Smooth muscle cell (in vitro differentiated cells): ENCODE data around the gene HSPH1. TPM values are rescaled to one million over a fixed set of nuclear protein-coding genes. Genes with fewer than 3 reads are reported as not detected.

Experiments
- DNase-seq: peaks from one replicate; lab custom pipeline; 2025; ENCODE audit not compliant: unreplicated experiment; lab: John Stamatoyannopoulos, UW
- H2AFZ ChIP-seq: fragments of 200-600 bp; sonication (generic); 2 replicates; pipeline ENCODE4 v1.6.0; 2016; ENCODE audit warnings: antibody characterized with exemption, low read depth, mild to moderate bottlenecking
- H3F3A ChIP-seq: fragments of 200-600 bp; sonication (generic); 2 replicates; pipeline ENCODE4 v1.6.0; 2017; ENCODE audit warnings: antibody characterized with exemption, low read depth
- H3K27ac ChIP-seq: fragments of 200-600 bp; sonication (generic); 2 replicates; pipeline ENCODE4 v1.5.1; 2016; ENCODE audit warnings: low read depth, mild to moderate bottlenecking
- H3K27me3 ChIP-seq: fragments of 200-600 bp; sonication (generic); 2 replicates; pipeline ENCODE4 v1.6.1; 2016; ENCODE audit warnings: low read depth, mild to moderate bottlenecking
- H3K36me3 ChIP-seq: fragments of 200-600 bp; sonication (generic); 2 replicates; pipeline ENCODE4 v1.5.1; 2016; ENCODE audit warnings: low read depth
- H3K4me1 ChIP-seq: fragments of 200-600 bp; sonication (generic); 2 replicates; pipeline ENCODE4 v1.5.1; 2016; ENCODE audit warnings: low read depth
- H3K4me2 ChIP-seq: fragments of 200-600 bp; sonication (generic); 2 replicates; pipeline ENCODE4 v1.6.0; 2016; ENCODE audit warnings: mild to moderate bottlenecking
- H3K4me3 ChIP-seq: fragments of 200-600 bp; sonication (generic); 2 replicates; pipeline ENCODE4 v1.5.1; 2016; ENCODE audit warnings: mild to moderate bottlenecking
- H3K79me2 ChIP-seq: fragments of 200-600 bp; sonication (generic); 2 replicates; pipeline ENCODE4 v1.6.0; 2016; ENCODE audit warnings: low read depth, mild to moderate bottlenecking
- H3K9ac ChIP-seq: fragments of 200-600 bp; sonication (generic); 2 replicates; pipeline ENCODE4 v1.6.0; 2016; ENCODE audit warnings: low read depth
- H3K9me3 ChIP-seq: fragments of 200-600 bp; sonication (generic); replicated peaks from 2 replicates; pipeline ENCODE4 v1.5.1; 2016; ENCODE audit warnings: low read depth
- H4K20me1 ChIP-seq: fragments of 200-600 bp; sonication (generic); 2 replicates; pipeline ENCODE4 v1.6.0; 2016; ENCODE audit warnings: low read depth
- WGBS: methylation state at CpG from one replicate; pipeline ENCODE4 v1.1.7; 2016; ENCODE audit warnings: low lambda C conversion rate; 5-methylcytosine and 5-hydroxymethylcytosine counted together
- polyA plus RNA-seq: library from polyadenylated mRNA; unstranded; fragments of >200 nt; fragmentation: Nextera tagmentation; extraction: Ambion mirVana; gene quantifications from 2 replicates; pipeline ENCODE4 v1.2.1, GENCODE V29; 2016
- total RNA-seq: library from RNA; depleted of rRNA; stranded (reverse); fragments of >200 nt; gene quantifications from 2 replicates; pipeline ENCODE4 v1.2.3, GENCODE V29; 2014
- TF ChIP-seq, protein P1 (sequence below): fragments of 200-600 bp; sonication (generic); IDR thresholded peaks from 2 replicates; pipeline ENCODE4 v1.5.1; 2017; ENCODE audit warnings: borderline replicate concordance, mild to moderate bottlenecking, antibody characterized with exemption; ENCODE audit not compliant: insufficient read depth, poor library complexity, severe bottlenecking

Gene HSPH1
- total and polyA plus RNA-seq, 2 experiments from 2014 or later = 39.2 to 81.4 TPM

DNA sequence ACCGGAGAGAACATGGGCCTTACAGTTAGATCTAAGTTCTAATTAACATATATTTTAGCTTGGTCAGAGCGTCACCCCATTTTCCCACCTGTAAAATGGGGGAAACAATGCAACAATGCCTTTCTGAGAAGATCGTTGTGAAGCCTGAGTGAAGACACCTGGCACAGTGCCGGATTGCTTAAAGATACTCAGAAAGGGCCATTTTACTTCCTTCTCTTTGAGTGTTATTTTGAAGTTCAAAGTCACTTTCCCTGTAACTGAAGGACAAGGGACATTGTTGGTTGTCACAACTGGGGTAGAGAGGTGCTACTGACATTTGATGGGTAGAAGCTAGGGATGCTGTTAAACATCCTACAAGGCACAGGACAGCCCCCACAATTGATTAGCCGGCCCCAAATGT lies 28.1 kb downstream of the HSPH1 start:
- H3F3A ChIP-seq = no peaks in the 10 kb centered on the region
- TF ChIP-seq, protein P1, sequence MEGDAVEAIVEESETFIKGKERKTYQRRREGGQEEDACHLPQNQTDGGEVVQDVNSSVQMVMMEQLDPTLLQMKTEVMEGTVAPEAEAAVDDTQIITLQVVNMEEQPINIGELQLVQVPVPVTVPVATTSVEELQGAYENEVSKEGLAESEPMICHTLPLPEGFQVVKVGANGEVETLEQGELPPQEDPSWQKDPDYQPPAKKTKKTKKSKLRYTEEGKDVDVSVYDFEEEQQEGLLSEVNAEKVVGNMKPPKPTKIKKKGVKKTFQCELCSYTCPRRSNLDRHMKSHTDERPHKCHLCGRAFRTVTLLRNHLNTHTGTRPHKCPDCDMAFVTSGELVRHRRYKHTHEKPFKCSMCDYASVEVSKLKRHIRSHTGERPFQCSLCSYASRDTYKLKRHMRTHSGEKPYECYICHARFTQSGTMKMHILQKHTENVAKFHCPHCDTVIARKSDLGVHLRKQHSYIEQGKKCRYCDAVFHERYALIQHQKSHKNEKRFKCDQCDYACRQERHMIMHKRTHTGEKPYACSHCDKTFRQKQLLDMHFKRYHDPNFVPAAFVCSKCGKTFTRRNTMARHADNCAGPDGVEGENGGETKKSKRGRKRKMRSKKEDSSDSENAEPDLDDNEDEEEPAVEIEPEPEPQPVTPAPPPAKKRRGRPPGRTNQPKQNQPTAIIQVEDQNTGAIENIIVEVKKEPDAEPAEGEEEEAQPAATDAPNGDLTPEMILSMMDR = no peak
- H3K79me2 ChIP-seq = no peaks in the 10 kb centered on the region

DNA sequence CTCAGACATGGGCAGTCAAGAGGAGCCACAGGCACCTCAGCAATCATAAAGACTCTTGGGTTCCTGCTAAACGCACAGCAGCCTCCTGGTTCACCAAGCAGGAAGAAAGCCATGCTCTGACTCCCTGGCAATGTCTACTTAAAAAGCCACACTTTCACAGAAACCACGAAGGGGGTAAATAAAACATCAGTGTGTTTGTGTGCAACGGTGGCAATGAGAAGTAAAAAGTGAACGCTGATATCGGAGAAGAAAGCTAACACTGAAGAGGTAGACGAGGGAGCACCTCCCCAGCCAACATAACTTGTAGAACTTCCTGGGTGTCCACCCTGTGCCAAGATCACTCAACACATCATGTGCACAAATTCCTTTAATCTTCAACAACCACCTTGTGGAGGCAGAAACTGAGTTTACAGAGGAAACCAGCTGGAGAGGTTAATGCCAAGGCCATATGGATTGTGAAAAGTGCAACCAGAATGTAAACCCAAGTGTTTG lies 30.2 kb downstream of the HSPH1 start:
- WGBS = 95% methylated on average over 6 of the region's 6 CpGs
- DNase-seq = no peak

More for the DNA sequence above, 28.1 kb downstream of the HSPH1 start:
- Histone ChIP-seq H3K9ac (no peak overlapping the region), H4K20me1 (peaks cover 4% of the 10 kb centered on the region), H3K4me1 (no peaks in the 10 kb centered on the region), H3K4me2 (no peak overlapping the region), H3K36me3 (peaks cover 23% of the 10 kb centered on the region), H3K9me3 (no peaks in the 10 kb centered on the region), H2AFZ (no peak overlapping the region), H3K27ac (no peak overlapping the region), H3K4me3 (no peak overlapping the region), H3K27me3 (no peaks in the 10 kb centered on the region)
- DNase-seq = no peak
- WGBS = 96% methylated on average over 5 of the region's 5 CpGs

DNA sequence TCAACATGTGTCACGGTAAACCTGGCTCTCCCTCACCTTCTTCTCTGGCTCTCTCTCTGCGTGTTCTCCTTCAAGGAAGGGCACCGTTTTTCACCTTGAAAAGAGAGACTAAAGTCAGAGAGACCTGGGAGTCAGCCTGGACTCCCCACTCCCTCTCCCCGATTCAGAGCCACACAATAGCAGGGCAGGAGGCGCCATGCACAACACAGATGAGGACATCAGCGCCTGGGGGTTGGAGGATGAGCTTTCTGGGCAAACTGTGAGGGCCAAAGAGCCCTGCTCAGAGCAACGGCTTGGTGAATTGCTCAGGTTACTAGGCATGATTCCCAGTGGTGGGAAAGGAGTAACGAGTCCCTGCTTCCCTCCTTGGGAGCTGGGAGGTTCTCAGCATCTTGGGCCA lies 32.3 kb downstream of the HSPH1 start:
- Histone ChIP-seq H2AFZ (no peak overlapping the region), H3K9me3 (no peaks in the 10 kb centered on the region), H3K9ac (no peak overlapping the region), H3K27me3 (no peaks in the 10 kb centered on the region), H4K20me1 (no peaks in the 10 kb centered on the region), H3F3A (no peaks in the 10 kb centered on the region), H3K4me1 (no peaks in the 10 kb centered on the region), H3K79me2 (no peaks in the 10 kb centered on the region), H3K4me3 (no peak overlapping the region), H3K4me2 (no peak overlapping the region), H3K27ac (no peak overlapping the region), H3K36me3 (no peaks in the 10 kb centered on the region)
- TF ChIP-seq, protein P1 = no peak
- DNase-seq = no peak
- 80% methylated on average over 8 of the region's 8 CpGs for WGBS

More for the DNA sequence above, 30.2 kb downstream of the HSPH1 start:
- Histone ChIP-seq H3K27ac (no peak overlapping the region), H3K9ac (no peak overlapping the region), H3K4me3 (no peak overlapping the region), H3K4me1 (no peaks in the 10 kb centered on the region), H2AFZ (no peak overlapping the region), H3K36me3 (peaks cover 2% of the 10 kb centered on the region), H3K4me2 (no peak overlapping the region), H3F3A (no peaks in the 10 kb centered on the region), H3K79me2 (no peaks in the 10 kb centered on the region), H3K27me3 (no peaks in the 10 kb centered on the region), H3K9me3 (no peaks in the 10 kb centered on the region), H4K20me1 (no peaks in the 10 kb centered on the region)
- TF ChIP-seq, protein P1 = no peak

DNA sequence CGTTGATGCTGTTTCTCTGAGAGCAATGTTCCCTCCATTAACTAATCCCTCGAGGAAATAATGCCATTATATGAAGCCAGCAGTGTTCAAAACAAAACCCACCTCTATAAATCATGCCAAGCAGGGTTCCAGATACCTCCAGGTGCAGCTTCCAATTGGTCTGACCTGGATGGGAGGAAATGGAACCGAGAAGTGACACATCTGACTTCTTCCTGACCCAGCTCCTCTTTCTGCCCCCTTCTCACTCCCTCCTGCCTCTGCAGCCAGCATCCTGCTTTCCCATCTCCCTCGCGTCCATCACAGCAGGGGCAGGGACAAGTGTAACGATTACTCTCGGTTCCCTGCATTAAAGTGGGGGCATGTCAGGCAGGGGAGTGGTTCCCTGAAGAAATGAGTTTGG lies 37.5 kb downstream of the HSPH1 start:
- H3K79me2 ChIP-seq = no peaks in the 10 kb centered on the region
- H3K27ac ChIP-seq = no peak overlapping the region
- H4K20me1 ChIP-seq = no peaks in the 10 kb centered on the region
- H3K9ac ChIP-seq = no peak overlapping the region
- 60% methylated on average over 7 of the region's 7 CpGs for WGBS
- DNase-seq = no peak
- H3K9me3 ChIP-seq = no peaks in the 10 kb centered on the region
- H3K4me1 ChIP-seq = no peaks in the 10 kb centered on the region
- no peaks in the 10 kb centered on the region for H3K36me3 ChIP-seq
- H2AFZ ChIP-seq = no peak overlapping the region
- H3K4me2 ChIP-seq = no peak overlapping the region
- TF ChIP-seq, protein P1 = no peak
- H3K27me3 ChIP-seq = peaks cover 11% of the 10 kb centered on the region
- H3K4me3 ChIP-seq = no peak overlapping the region
- H3F3A ChIP-seq = no peaks in the 10 kb centered on the region
